ENCODE data around the gene WDR55. TPM values are rescaled to one million over a fixed set of nuclear protein-coding genes. Genes with fewer than 3 reads are reported as not detected.

The WDR55 gene, protein sequence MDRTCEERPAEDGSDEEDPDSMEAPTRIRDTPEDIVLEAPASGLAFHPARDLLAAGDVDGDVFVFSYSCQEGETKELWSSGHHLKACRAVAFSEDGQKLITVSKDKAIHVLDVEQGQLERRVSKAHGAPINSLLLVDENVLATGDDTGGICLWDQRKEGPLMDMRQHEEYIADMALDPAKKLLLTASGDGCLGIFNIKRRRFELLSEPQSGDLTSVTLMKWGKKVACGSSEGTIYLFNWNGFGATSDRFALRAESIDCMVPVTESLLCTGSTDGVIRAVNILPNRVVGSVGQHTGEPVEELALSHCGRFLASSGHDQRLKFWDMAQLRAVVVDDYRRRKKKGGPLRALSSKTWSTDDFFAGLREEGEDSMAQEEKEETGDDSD
- 28.3 and 32.7 TPM in 2 replicates for polyA plus RNA-seq (2012; rRNA removed)
- polyA plus RNA-seq (2012; cell fraction: cytosol; rRNA removed): 13.6 and 18.0 TPM in 2 replicates
- 78.7 and 109 TPM in 2 replicates for polyA plus RNA-seq (2012; cell fraction: nucleus; rRNA removed)

- H3F3A ChIP-seq (replicated peaks; ENCODE audit: insufficient read depth): peaks cover 27% of the 10 kb centered on the region
- peak within 1 kb of the TSS; percentile 85 for H3K9ac ChIP-seq
- H3K4me3 ChIP-seq (ENCODE audit: low read depth in 2 of 2, low read length in 1 of 2): peak within 1 kb of the TSS; percentile 78 to 88
- peaks cover 0 to 4% of the 10 kb centered on the region in 2 experiments; a peak in 2 of 4 replicates for H3K4me1 ChIP-seq (ENCODE audit: control insufficient read depth in 1 of 2, insufficient read depth in 2 of 2, low read depth in 1 of 2, low read length in 1 of 2)
- DNase-seq: peak; percentile 96
- POLR2A ChIA-PET: interaction anchor here (0.6 to 3.1 kb wide), 7 partner anchors 9 to 990 kb away, joined by 3 to 14 read pairs (median 4); partner anchors contain the start of genes DND1, HARS1, HARS2 and IK
- peaks cover 41% of the 10 kb centered on the region for H3K79me2 ChIP-seq (ENCODE audit: insufficient read depth)
- WGBS (ENCODE audit: low lambda C conversion rate): 3% methylated on average over 21 of the region's 54 CpGs
- H3K9me3 ChIP-seq: no peaks in the 10 kb centered on the region
- peak within 1 kb of the TSS; percentile 71 for H3K4me2 ChIP-seq
- CTCF ChIA-PET: interaction anchor here (0.7 to 2.5 kb wide), 3 partner anchors 18 to 292 kb away, joined by 3 to 11 read pairs (median 10); partner anchors contain the start of genes IK and NDUFA2
- H3K9me2 ChIP-seq: no peaks in the 10 kb centered on the region
- H3K27ac ChIP-seq (ENCODE audit: low read depth in 2 of 2, low read length in 1 of 2): peak within 1 kb of the TSS; percentile 89 to 94
- H2AFZ ChIP-seq (ENCODE audit: low read depth): peak within 1 kb of the TSS; percentile 82
- no peaks in the 10 kb centered on the region for H3K27me3 ChIP-seq (ENCODE audit: insufficient read depth)
- H4K20me1 ChIP-seq (ENCODE audit: insufficient read depth): 0 out of 2 replicates have a peak, but pooled peaks cover 5% of the 10 kb centered on the region
- H3K36me3 ChIP-seq (replicated peaks in 1 of 2; ENCODE audit: control insufficient read depth in 1 of 2, insufficient read depth in 2 of 2, low read length in 1 of 2): peaks cover 47 to 65% of the 10 kb centered on the region in 2 experiments
- TF ChIP-seq NFIC (IDR thresholded peaks at IDR 0.05; ENCODE audit: borderline replicate concordance): no peak
- TF ChIP-seq GATA2 (CRISPR knock-in tag; IDR thresholded peaks at IDR 0.05): no peak
- TF ChIP-seq EP300 (IDR thresholded peaks at IDR 0.05; ENCODE audit: borderline replicate concordance in 1 of 2, low read depth in 1 of 2, low read length in 1 of 2): no peak
- TF ChIP-seq MXI1 (IDR thresholded peaks at IDR 0.05; ENCODE audit: low read depth, low read length): peak; percentile 93
- no peak for TF ChIP-seq FOSL2 (IDR thresholded peaks at IDR 0.05; ENCODE audit: borderline replicate concordance, low read depth)
- TF ChIP-seq FOXM1 (IDR thresholded peaks at IDR 0.05; ENCODE audit: low read depth): no peak
- TF ChIP-seq JUND (IDR thresholded peaks at IDR 0.05): no peak
- TF ChIP-seq USF2 (IDR thresholded peaks at IDR 0.05; ENCODE audit: borderline replicate concordance, low read depth, low read length): no peak
- no peak; the same call in 1 of the 2 replicates for TF ChIP-seq TCF12 (IDR thresholded peaks at IDR 0.05)
- TF ChIP-seq, protein P1, sequence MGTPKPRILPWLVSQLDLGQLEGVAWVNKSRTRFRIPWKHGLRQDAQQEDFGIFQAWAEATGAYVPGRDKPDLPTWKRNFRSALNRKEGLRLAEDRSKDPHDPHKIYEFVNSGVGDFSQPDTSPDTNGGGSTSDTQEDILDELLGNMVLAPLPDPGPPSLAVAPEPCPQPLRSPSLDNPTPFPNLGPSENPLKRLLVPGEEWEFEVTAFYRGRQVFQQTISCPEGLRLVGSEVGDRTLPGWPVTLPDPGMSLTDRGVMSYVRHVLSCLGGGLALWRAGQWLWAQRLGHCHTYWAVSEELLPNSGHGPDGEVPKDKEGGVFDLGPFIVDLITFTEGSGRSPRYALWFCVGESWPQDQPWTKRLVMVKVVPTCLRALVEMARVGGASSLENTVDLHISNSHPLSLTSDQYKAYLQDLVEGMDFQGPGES (IDR thresholded peaks at IDR 0.05; ENCODE audit: low read depth, low read length): no peak
- TF ChIP-seq MEF2A (IDR thresholded peaks at IDR 0.05; ENCODE audit: borderline replicate concordance, low read depth): no peak
- peak; percentile 40; the same call in 1 of the 2 replicates for TF ChIP-seq NRF1 (IDR thresholded peaks at IDR 0.05; ENCODE audit: low read depth, low read length)
- TF ChIP-seq RXRA (IDR thresholded peaks at IDR 0.05; ENCODE audit: borderline replicate concordance, low read depth): peak; percentile 40; the same call in 1 of the 2 replicates
- TF ChIP-seq CHD2 (IDR thresholded peaks at IDR 0.05; ENCODE audit: low read length, partially characterized antibody): peak; percentile 38
- TF ChIP-seq RFX5 (IDR thresholded peaks at IDR 0.05; ENCODE audit: low read length): no peak
- no peak for TF ChIP-seq RAD21 (IDR thresholded peaks at IDR 0.05; ENCODE audit: low read length)
- TF ChIP-seq FOXJ3 (CRISPR knock-in tag; IDR thresholded peaks at IDR 0.05): no peak
- TF ChIP-seq REST (IDR thresholded peaks at IDR 0.05; ENCODE audit: low read depth, low read length): no peak
- TF ChIP-seq RCOR1 (IDR thresholded peaks at IDR 0.05; ENCODE audit: low read length): no peak
- peak; percentile 68 for TF ChIP-seq SIN3A (IDR thresholded peaks at IDR 0.05; ENCODE audit: borderline replicate concordance, low read depth, low read length)
- TF ChIP-seq, protein P2, sequence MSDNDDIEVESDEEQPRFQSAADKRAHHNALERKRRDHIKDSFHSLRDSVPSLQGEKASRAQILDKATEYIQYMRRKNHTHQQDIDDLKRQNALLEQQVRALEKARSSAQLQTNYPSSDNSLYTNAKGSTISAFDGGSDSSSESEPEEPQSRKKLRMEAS (IDR thresholded peaks at IDR 0.05; ENCODE audit: low read depth): peak; percentile 62
- TF ChIP-seq, protein P3, sequence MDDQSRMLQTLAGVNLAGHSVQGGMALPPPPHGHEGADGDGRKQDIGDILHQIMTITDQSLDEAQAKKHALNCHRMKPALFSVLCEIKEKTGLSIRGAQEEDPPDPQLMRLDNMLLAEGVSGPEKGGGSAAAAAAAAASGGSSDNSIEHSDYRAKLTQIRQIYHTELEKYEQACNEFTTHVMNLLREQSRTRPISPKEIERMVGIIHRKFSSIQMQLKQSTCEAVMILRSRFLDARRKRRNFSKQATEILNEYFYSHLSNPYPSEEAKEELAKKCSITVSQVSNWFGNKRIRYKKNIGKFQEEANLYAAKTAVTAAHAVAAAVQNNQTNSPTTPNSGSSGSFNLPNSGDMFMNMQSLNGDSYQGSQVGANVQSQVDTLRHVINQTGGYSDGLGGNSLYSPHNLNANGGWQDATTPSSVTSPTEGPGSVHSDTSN (IDR thresholded peaks at IDR 0.05): no peak
- TF ChIP-seq ELF1 (IDR thresholded peaks at IDR 0.05): peak; percentile 91
- 0 out of 2 replicates have a peak, but pooled peaks have one; percentile 45 for TF ChIP-seq YY1 (IDR thresholded peaks at IDR 0.05; ENCODE audit: low read depth)
These were observed at the start of gene WDR55 for GRCh38 chr5:140664359-140665119. Gene WDR55, plus strand, starts transcription at chr5:140664904. Its CDS starts 9 bp downstream, at chr5:140664913.

Measured in SK-N-SH (cell line).